ENCODE data around the gene AIG1.
"Not testable (repeated sequence)": the region's sequence is repeated elsewhere in the genome, so short reads cannot be mapped to it uniquely, and the experiment has no call there.

AIG1 gene

DNA sequence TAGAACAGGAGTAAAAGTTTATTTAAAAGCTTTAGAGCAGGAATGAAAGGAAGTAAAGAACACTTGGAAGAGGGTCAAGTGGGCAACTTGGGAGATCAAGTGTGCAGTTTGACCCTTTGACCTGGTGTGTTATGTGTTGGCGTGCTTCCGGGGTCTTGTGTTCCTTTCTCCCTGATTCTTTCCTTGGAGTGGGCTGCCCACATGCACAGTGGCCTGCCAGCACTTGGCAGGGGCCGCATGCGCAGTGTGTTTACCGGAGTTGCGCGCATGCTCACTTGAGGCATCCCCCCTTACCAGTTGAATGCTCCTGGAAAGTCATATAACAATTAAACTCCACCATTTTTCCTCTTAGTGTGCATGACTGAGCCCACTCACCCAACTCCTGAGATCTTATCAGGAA is 229.5 kb downstream of the AIG1 start:
- DNase-seq = no peak

DNA sequence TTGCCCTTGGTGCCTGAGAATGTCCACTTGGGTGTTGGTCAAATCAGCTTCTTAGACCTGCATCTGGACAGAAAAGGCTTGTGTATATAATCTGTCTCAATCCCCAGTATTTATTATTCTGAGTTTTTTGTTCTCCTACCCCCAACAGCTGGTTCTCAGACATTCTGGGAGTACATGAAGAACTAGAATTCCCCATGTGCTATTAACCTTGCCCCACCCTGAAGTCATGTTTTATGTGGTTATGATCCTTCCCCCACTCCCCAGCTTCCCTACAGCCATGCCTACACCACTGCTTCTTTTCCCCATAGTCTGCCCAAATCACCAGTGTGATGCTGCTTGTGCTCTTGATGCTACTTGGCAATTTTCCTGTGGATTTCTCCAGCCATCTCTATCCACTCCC is 232.8 kb downstream of the AIG1 start:
- no peak for DNase-seq

DNA sequence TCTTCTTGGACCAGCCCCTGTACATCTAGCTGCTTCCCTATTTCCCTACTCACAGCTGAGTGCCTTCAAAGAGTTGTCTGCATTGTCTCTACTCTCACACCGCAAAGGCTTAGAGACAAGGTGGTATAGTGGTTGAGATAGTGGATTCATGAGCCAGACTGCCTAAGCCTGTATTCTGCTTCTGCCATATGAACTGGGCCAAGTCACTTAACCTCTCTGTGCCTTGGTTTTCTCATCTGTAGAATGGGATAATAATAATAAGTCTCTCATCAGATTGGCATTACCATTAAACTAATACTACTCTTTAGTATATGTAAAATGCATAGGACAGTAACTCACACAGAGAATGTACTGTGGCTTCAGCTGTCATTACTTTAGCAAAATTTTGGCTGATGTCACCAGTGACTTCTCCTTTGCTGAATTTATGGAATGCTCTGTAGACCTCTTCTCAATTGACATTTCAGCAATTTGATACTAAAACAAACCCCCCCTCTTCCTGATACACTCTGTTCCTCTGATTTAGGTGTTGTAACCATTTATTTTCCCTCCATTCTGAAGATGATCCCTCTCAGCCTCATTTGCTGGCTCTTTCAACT is 233.7 kb downstream of the AIG1 start:
- DNase-seq = no peak

DNA sequence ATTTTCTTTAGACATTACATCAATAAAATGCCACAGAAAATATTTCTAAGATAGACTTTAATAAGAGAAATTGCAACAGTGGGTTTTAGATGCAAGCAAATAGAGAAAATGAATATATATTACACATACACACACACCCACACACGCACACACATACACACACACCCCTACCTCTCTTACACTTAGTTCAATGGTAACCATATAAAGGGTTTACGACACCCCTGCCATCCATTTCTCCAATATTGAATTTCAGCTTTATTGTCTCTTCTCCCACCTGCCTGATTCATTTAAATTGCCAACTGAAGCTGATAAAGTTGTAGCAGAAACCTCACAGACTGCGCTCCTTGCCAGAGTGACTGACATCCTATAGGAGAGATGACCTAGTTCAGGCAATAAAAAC is 235.2 kb downstream of the AIG1 start:
- DNase-seq = no peak

DNA sequence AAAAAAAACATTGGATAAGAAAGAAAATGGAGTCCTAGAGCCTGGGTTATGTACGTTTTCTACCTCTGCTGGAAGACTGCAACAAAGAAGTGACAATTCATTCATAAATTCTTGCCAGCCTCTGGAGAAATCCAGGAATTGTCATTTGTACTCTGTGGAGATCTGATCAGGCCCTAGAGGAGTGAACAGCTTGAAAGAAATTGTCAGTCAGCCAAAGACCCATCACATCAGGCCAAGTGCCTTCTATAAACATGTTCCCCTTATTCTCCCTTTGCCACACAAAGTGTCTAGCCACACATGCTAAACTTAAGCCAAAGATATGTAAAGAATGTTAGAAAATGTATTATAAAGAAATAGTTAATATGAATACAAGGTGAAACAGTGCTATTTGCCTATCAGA is 237.4 kb downstream of the AIG1 start:
- no peak for DNase-seq

DNA sequence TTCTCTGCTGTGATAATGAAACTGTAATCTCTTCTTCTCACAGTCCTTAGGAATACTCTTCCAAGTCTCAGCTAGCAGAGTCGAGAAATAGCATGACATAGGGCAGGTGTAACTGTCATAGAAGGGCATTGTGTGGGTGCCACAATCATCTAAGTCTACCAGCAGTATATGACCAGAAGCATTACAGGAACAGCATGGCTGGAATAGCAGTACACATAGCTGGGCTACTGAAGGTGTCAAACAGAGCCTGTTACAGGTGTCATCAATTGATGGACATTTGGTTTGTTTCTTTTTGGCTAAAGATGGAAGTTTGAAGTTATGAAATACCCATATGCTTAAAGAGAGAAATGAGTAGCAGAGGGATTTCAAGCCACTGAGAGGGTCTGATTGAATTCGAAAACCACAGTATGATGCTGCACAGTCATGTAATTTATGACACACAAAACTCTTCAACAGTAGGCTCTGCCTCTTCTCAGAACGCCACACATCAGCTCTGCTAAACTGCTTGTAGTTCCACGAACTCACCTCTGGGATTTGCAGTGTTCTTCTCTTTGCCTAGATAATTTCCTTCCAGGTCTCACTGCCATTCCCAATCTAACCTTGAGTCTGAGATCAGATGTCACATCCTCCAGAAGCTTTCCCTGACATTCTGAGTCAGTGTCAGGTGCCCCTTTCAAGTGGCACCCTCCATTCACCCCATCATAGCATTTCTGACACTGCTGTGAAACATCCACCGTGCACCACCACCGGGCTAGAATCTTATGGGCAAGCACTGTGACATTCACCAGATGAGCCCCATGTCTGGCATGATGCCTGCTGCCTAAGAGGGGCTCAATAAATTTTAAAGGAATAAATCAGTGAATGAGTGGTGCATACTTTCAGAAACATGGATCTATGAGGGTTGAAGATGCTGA is 238.8 kb downstream of the AIG1 start:
- DNase-seq = no peak

DNA sequence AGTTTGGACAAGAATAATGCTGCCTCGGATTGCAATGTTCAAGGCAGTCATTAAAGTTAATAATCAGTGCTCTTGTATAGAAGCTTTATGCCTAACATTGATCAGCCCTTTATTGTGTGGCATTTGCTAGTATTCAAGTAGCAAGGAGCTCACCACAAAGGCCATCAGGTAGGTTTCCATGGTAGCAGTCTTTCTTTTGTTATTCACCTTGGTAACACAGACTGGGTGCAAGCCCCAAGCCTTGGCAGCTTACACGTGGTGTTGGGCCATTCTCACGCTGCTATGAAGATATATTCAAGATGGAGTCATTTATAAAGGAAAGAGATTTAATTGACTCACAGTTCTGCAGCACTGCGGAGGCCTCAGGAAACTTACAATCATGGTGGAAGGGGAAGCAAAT is 240.5 kb downstream of the AIG1 start:
- DNase-seq = no peak

DNA sequence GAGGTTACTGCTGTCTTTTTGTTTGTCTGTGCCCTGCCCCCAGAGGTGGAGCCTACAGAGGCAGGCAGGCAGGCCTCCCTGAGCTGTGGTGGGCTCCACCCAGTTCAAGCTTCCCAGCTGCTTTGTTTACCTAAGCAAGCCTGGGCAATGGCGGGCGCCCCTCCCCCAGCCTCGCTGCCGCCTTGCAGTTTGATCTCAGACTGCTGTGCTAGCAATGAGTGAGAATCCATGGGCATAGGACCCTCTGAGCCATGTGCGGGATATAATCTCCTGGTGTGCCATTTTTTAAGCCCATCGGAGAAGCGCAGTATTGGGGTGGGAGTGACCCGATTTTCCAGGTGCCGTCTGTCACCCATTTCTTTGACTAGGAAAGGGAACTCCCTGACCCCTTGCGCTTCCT is 247.1 kb downstream of the AIG1 start:
- DNase-seq = not testable (repeated sequence)

DNA sequence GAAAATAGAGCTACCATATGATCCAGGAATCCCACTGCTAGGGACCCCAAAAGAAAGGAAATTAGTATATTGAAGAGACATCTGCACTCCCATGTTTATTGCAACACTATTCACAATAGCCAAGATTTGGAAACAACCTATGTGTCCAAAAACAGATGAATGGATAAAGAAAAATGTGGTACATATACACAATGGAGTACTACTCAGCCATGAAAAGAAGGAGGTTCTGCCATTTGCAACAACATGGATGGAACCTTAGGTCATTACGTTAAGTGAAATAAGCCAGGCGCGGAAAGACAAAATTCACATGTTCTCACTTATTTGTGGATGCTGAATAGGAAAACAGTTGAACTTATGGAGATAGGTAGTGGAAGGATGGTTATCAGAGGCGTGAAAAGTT is 252.5 kb downstream of the AIG1 start:
- DNase-seq = no peak

DNA sequence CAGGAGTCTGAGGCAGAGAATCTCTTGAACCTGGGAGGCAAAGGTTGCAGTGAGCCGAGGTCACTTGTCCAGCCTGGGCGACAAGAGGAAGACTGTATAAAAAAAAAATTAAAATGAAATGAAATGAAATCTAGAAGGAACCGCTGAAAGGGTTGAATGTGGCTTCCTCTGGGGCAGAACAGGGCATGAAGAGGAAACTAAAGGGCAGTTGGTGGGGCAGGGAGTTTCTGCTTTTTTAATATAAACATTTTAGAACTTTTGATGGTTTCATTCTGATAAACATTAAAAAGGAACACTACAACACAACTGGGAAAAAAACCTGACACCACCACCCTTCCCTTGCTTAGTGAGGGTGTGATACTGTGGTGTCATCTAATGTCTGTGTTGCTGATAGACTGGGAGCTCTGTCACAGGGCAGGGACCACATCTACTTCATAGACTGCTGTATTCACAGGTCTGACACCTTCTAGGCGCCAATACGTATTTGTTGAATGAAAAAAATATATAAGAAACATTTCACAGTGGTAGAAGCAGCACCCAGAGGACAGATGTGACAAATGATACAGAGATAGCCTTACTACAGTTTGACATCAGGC is 260.9 kb downstream of the AIG1 start:
- DNase-seq = no peak

DNA sequence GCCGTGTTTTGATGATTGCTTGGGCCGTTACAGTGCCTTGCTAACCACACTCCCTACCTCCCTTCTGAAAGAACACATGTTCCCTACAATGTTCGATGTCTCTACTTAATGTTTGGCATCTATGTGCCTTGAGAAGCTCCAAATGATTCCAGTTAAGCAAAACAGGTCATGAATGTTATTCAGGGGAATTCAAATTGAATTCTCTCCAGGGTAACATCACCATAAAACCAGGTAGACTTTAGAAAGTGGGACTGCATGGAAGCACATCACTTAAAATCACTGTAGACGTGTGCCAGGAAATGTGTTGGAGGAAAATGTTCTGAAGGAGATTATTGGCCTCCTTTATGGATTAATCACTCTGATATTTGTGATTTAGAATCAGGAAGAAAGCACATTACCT is 261.7 kb downstream of the AIG1 start:
- DNase-seq = no peak

DNA sequence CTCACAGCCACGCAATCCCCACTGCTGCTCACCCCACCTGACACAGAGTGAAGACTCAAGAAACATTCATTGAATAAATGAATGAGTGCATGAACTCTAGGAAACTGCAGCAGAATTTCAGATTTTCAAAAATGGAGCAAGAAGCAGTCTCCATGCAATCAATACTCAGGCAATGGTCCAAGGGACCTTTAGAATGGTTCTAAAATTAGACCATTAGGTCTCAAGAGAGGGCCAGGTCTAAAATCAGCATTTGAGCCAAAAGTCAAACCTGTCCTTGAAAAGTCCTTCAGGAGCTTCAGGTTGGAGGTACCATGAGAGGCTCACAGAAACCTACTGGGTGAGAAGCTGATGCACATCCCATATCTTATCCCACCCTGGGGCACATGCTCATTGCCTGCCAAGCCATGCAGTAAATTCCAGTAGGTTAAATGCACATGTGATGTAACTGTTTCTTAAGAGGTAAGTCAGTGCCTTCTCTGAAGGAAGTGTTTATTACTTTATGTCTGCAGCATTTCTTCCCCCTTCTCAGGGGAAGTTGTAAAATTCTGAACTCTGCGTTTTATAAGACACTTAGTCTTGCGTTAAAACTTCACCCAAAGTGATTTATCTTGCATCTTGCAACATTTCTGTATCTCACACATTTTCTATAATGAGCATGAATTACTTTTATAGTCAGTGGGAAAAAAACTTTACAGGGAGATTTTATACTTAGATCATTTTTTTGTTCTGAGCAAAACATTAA is 263.2 kb downstream of the AIG1 start:
- no peak for DNase-seq

DNA sequence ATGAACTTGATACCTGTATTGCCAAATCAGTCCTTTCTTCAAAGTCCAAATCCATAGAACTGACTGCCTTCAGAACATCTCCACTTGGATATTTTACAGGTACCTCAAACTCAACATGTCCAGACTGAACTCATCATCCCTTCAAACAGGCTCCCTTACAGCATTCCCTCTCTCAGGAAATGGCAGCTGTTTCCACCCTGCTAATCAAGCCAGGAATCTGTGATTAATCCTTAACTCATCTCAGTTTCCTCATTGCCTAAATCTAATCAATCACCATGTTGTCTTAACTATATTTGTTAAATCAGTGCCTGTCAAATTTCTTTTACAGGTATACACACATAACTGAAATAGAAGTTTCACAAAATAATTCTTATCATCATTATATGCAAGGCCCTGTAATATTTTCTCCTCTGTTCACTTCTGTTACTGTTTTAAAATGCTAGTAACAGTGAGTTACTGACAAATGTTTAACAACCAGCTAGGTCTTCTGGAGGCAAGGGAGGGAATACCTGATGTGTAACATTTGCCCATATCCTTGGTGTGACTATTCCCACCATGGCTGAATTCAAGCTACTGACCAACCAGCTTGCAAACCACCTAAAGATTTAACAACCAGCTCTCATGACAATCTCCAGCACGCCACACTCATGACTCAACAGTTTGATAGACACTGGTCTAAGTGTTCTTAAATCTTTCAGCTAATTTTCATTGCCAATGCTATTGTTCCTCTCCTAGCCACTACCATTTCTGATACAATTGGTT is 264.9 kb downstream of the AIG1 start:
- no peak for DNase-seq

DNA sequence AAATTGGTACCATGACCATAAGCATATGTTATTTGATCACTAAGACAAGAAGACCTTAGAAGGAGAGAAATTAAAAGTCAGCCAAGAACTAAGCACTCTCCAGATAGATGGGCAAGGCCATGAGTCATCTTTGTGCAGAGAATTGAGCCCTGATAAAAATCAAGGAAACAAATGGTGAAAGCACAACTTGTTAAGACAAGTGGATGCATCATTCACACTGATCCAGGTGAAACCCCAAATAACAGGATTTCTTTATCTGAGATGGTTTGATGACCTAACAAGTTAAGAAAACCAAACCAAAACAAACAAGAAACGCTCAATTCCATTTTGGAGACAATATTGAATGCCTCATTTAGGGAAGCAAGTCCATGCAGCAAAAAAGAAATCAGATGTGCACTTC is 268.2 kb downstream of the AIG1 start:
- DNase-seq = no peak

DNA sequence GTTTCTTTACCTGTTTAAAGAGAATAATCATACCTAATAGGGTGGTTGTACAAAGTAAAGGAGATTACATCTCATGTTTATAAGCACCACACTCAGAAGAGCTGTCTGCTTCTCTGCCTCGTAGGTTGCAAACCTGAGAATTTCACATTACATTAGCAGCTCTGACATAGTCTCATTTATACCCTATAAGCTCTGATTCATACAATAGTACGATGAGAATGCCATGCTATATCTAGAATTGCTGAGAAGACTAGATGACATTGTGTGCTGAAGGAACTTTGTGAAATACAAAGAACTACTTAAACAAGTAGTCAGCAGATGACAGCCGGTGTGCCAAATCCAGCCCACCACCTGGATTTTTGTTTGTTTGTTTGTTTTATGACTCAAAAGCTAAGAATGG is 268.6 kb downstream of the AIG1 start:
- no peak for DNase-seq

DNA sequence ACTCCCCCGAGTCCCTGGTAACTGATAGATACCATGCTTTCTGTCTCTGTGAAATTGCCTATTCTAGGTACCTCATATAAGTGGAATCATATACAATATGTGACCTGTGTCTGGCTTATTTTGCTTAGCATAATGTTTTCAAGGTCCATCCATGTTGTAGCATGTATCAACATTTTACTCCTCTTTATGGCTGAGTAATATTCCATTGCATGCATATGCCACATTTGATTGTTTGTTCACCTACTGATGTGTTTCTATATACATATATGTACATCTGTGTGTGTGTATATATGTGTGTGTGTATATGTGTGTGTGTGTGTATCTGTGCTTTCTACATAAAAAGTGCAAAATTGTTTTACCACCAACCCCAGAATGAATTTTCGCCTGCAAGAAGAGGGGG is 270.7 kb downstream of the AIG1 start:
- no peak for DNase-seq

DNA sequence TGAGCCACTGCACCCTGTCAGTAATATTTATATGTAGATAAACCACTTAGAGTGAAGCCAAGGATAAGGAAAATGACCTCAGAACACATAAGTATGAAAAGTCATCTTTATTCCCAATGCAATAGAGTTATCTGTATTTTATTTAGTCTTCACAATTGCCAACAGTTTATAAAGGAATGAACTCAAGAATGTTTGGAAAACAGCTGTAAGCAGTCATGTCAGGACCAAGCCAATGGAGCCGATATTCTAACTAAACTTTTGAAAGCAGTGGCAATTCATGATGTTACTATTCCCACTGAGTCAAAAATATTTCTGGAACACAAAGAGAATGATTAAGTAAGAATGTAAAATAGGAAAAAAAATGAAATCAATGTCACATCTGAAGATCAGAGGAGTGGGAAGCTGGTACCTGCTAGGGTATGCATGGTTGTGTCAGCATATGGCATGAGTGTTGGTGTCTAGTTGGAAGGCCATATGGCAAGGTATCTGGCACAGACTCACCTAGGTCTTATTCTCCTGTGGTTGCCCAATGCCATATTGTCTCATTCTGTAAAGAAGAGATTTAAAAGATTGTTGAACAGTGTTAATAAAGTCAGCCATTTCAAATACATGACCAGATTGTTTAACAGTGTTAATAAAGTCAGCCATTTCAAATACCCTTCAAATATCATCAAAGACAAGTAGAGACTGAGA is 271.6 kb downstream of the AIG1 start:
- no peak for DNase-seq

DNA sequence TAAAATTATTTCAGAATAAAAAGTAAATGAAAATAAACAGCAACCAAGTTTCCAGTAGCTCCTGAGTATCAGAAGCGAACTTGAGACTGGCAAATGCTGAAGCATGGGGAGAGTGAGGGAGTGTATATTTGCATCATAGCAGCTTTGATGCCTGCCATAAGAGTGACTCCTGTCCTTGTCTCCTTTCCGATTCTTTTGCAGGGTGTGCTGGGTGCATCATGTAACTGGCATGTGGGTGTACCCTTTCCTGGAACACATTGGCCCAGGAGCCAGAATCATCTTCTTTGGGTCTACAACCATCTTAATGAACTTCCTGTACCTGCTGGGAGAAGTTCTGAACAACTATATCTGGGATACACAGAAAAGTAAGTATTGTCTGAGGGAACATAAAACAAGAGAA is 272.4 kb downstream of the AIG1 start:
- DNase-seq = no peak

DNA sequence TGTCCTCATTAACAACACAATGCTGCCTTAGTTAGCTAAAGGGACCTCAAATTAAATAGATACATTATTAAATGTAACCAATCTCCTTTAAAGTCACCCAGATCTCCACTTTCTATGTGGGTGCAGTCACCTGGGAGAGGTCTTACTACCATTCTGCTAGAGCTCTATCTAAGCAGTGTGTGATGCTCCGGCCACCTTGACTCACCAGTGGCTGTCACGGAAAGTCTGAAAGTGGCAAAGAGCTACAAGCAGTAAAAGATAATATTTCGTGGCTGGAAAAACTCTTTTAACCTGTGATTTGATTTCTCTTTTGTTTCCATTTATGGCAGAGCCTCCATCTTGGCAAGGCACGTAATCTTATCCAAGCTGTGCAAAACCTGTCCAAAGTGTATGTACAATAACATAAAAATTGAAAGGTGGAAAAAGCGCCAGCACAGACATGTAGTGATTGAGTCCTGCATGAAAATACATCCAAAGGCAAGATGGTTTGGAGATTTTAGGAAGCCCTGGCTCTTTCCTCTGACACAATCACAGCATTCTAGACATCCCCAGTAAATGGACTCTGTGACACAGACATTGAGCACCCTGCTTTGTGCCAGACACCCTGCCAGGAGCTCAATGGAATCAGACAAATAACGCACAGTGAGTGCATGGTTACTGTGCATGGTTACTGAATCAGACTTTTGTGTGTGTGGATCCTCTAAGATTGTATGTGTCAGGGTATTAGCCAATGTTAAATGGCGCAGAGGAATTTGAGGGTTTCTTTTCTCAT is 273.2 kb downstream of the AIG1 start:
- no peak for DNase-seq

DNA sequence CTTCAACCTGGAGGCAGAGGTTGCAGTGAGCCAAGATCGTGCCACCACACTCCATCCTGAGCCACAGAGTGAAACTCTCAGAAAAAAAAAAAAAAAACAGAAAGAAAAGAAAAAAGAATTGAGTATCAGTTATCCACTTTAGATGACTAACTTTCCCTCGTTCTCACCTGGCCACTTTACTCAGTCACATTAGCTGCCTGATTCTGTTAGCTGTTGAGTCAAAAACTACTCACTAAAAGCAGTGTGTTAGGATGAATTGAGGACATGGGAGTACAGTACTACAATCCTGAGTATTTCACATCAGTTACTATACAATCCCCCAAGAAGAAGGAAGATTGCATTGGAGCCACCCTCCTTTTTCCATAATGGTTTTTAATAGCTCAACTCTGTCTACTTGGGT is 275.2 kb downstream of the AIG1 start:
- DNase-seq = no peak

DNA sequence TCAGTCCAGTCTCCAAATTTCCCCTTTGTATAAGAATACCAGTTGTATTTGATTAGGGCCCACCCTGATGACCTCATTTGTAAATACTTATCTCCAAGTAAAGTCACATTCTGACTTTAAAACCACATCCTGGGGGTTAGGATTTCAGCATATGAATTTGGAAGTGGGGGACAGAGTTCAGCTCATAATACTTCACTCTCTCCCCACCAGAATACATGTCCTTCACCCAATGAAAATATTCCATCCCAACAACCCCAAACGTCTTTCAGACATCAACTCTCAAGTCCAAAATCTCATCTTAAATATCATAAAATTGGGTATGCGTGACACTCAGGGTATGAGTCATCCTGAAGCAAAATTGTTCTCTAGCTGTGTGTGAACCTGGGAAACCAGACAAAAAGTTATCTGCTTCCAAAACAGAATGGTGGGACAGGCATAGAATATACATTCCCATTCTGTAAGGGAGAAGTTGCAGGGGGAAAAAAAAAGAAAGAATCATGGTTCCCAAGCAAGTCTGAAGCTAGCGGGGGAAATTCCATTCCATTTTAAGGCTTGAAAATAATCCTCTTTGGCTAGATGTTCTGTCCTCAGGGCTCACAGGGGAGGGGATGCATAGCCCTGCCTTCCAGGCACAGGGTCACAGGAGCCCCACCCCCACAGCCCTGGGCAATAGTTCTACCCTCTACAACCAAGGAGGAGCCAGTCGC is 275.9 kb downstream of the AIG1 start:
- no peak for DNase-seq

All from right forelimb (tissue), 1 donor.